Measurements from ENCODE around the gene RAB38.

DNA sequence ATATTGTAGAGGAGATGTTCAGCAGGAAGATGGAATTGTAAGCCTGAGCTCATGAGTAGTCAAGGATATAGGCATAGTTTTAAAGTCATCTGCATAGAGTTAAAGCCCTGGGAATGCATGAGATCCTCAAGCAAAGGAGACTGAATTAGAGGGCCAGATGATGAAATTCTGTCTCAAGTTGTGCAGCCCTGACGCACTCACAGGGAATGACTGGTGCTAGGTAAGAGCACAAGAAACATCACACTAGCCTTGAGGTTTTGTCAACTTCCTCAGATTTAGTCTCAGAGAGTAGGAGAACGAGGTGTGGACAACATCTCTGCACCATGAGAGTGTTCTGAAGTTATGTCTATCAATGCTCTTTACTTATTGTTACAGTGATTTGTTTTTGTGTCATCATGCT is 5.8 kb downstream of the RAB38 start:
- no peak for TF ChIP-seq POLR2A (IDR thresholded peaks at IDR 0.05)
- TF ChIP-seq, protein P1, sequence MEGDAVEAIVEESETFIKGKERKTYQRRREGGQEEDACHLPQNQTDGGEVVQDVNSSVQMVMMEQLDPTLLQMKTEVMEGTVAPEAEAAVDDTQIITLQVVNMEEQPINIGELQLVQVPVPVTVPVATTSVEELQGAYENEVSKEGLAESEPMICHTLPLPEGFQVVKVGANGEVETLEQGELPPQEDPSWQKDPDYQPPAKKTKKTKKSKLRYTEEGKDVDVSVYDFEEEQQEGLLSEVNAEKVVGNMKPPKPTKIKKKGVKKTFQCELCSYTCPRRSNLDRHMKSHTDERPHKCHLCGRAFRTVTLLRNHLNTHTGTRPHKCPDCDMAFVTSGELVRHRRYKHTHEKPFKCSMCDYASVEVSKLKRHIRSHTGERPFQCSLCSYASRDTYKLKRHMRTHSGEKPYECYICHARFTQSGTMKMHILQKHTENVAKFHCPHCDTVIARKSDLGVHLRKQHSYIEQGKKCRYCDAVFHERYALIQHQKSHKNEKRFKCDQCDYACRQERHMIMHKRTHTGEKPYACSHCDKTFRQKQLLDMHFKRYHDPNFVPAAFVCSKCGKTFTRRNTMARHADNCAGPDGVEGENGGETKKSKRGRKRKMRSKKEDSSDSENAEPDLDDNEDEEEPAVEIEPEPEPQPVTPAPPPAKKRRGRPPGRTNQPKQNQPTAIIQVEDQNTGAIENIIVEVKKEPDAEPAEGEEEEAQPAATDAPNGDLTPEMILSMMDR (IDR thresholded peaks at IDR 0.05) = no peak

All from breast epithelium (tissue), 3 donors.